ENCODE results near the gene PRKX. TPM values are rescaled to one million over a fixed set of nuclear protein-coding genes. Genes with fewer than 3 reads are reported as not detected.
"Not testable (repeated sequence)": the region's sequence is repeated elsewhere in the genome, so short reads cannot be mapped to it uniquely, and the experiment has no call there.

The PRKX gene
- total RNA-seq, 4 donors from 2014 or later, result 27.8 to 43.7 (median 41.2) TPM

DNA sequence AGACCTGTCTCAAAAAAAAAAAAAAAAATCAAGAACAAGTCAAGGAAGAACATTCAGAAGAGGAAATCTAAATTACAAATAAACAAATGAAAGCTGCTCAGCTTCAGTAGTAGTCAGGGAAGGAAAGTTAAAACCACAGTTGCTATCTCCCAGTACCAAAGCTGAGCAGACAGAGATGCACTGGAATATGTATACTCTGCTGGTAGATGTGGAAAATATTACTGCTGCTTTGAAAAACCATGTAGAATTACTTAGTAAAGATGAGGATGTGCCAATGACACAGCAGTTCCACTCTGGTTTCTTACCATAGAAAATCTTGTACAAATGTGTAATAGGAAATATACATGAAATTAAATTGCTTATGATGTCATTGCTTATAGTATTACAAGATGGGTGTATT is 25.1 kb upstream of the PRKX start:
- Histone ChIP-seq H3K27me3 (no peaks in the 10 kb centered on the region), H3K9me3 (no peaks in the 10 kb centered on the region), H3K4me1 (no peaks in the 10 kb centered on the region), H3K27ac (no peak overlapping the region), H3K36me3 (no peaks in the 10 kb centered on the region), H3K4me3 (no peak overlapping the region)
- no peak for TF ChIP-seq POLR2A (IDR thresholded peaks at IDR 0.05)
- no peak for TF ChIP-seq POLR2AphosphoS5 (IDR thresholded peaks at IDR 0.05)
- TF ChIP-seq, protein P1, sequence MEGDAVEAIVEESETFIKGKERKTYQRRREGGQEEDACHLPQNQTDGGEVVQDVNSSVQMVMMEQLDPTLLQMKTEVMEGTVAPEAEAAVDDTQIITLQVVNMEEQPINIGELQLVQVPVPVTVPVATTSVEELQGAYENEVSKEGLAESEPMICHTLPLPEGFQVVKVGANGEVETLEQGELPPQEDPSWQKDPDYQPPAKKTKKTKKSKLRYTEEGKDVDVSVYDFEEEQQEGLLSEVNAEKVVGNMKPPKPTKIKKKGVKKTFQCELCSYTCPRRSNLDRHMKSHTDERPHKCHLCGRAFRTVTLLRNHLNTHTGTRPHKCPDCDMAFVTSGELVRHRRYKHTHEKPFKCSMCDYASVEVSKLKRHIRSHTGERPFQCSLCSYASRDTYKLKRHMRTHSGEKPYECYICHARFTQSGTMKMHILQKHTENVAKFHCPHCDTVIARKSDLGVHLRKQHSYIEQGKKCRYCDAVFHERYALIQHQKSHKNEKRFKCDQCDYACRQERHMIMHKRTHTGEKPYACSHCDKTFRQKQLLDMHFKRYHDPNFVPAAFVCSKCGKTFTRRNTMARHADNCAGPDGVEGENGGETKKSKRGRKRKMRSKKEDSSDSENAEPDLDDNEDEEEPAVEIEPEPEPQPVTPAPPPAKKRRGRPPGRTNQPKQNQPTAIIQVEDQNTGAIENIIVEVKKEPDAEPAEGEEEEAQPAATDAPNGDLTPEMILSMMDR (IDR thresholded peaks at IDR 0.05), result no peak
- no peak for TF ChIP-seq EP300 (IDR thresholded peaks at IDR 0.05)
- DNase-seq (ENCODE audit: low spot score in 2 of 2), result no peak

DNA sequence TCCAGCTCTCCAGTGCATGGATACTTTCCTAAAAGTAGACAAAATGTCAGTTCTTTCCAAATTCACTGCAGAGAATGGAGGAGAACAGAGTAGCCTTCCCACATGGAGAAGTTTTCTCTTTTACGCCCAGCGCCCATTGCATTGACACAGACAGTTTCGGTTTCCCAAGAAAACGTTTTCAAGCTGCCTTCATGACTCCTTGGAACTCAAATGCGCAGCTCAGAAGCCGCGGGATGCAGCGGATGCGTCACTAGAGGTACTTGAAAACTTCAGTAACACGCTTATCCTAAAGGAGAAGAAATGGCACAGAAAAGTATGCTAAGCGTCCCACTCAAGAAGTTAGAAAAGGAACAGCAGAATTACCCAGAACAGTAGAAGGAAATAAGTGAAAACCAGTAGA is 23.1 kb upstream of the PRKX start:
- not testable (repeated sequence) for H3K4me1 ChIP-seq; H3K27ac ChIP-seq; H3K27me3 ChIP-seq; H3K36me3 ChIP-seq; H3K9me3 ChIP-seq; H3K4me3 ChIP-seq; DNase-seq (ENCODE audit: low spot score in 2 of 2)
- 89% methylated on average over 11 of the region's 11 CpGs for WGBS

DNA sequence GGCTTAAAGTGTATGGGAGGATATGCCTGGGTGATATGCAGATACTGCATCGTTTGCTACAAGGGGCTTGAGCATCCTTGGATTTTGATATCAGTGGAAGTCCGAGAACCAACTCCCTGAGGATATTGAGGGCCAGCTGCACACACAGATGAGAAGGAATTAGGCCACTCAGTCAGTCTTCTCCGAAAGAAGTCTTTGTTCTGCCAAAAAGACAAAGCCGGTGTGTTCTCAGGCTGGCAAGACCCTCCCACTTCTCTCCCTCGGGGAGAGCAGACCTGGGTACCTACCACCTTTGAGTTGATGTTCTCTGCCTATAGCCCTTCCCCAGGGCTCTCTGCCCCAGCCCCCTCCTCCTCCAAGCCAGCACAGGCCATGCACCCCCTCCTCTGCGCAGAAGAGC is 22.4 kb upstream of the PRKX start:
- not testable (repeated sequence) for H3K27me3 ChIP-seq; H3K27ac ChIP-seq; H3K4me1 ChIP-seq; DNase-seq (ENCODE audit: low spot score in 2 of 2); H3K9me3 ChIP-seq; H3K36me3 ChIP-seq; H3K4me3 ChIP-seq
- 67% methylated on average over 5 of the region's 6 CpGs for WGBS

DNA sequence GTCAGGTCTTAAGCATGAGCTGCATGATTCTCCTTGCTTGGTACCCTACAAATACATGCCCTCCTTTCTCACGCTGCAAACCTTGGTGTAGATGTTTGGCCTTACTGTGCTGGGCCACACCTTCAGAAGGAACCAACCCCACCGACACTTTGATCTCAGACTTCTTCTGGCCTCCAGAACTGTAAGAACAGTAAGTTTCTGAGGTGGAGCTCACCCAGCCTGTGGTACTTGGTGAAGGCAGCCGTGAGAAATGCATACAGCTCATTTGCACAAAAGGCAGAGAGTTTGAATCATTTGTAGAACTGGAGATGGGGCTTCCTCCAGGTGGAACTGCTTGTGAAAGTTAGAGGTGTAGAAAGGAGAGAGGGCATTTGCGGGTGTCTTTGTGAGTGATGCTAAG is 21.0 kb upstream of the PRKX start:
- not testable (repeated sequence) for H3K27me3 ChIP-seq; H3K27ac ChIP-seq; H3K4me1 ChIP-seq; H3K36me3 ChIP-seq; DNase-seq (ENCODE audit: low spot score in 2 of 2); H3K9me3 ChIP-seq; H3K4me3 ChIP-seq
- WGBS, result 95% methylated on average over 4 of the region's 4 CpGs

DNA sequence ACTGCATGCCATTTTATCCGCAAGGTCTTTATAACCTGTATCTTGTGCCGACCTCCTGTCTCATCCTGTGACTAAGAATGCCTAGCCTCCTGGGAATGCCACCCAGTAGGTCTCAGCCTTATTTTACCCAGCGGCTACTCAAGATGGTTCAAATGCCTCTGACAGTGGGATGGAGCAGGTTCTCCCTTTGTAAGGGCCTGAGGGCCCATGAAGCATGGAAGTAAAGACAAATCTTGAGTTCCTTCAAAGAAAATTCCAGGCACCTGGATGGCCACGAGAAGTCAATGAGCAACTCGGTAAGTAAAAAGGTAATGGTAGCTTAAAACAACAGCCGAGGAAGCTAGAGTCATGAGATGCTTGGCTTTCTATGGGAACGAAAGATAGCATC is 19.6 kb upstream of the PRKX start:
- Histone ChIP-seq H3K9me3 (no peaks in the 10 kb centered on the region), H3K4me3 (no peak overlapping the region), H3K27me3 (no peaks in the 10 kb centered on the region), H3K27ac (no peak overlapping the region), H3K4me1 (no peaks in the 10 kb centered on the region), H3K36me3 (no peaks in the 10 kb centered on the region)
- WGBS, result 96% methylated on average over 7 of the region's 7 CpGs
- no peak for DNase-seq (ENCODE audit: low spot score in 2 of 2)
- TF ChIP-seq, protein P1 (IDR thresholded peaks at IDR 0.05), result no peak
- TF ChIP-seq EP300 (IDR thresholded peaks at IDR 0.05), result no peak
- TF ChIP-seq POLR2A (IDR thresholded peaks at IDR 0.05), result no peak
- TF ChIP-seq POLR2AphosphoS5 (IDR thresholded peaks at IDR 0.05), result no peak

DNA sequence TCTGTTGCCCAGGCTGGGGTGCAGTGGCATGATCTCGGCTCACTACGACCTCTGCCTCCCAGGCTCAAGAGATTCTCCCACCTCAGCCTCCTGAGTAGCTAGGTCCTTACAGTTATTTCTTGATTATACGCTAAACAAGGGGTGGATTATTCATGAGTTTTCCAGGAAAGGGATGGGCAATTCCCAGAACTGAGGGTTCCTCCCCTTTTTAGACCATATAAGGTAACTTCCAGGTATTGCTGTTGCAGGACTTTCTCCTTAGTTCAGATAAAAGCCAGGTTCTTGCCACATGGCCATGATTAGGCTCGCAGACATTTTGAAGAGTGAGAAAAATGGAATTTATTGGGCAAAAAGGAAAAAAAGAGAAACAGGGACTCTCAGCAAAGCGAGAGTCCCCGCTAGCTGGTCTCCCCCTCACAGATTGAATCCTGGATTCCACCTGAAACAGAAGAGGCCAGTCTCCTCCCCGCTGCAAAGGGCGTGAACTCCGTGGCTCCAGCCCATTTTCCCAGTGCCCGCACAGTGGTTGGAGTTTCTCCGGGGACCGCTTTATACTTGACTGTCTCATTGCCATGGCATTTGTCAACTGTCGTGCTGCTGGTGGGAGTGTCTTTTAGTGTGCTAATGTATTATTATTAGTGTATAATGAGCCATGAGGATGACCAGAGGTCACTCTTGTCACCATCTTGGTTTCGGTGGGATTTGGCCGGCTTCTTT is 19.0 kb upstream of the PRKX start:
- not testable (repeated sequence) for DNase-seq (ENCODE audit: low spot score in 2 of 2); H3K4me1 ChIP-seq
- 80% methylated on average over 15 of the region's 15 CpGs for WGBS

DNA sequence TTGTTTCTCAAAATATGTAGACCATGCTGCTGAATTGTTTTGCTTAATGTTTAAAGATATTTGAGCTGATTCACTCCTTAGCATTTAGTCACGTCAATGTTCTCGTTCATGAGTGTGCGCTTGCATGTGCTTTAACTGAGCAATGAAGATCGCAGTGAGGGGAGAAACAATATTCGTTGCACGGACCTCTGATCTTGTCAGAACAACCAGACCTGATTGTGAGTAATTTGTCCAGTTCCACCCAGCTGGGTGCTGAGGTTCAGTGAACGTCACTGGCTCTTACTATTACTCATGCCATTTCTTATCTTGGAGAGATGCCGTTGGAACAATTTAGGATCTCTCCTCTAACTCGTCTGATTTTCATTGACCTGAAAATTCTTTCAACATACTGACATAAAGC is 15.0 kb upstream of the PRKX start:
- Histone ChIP-seq H3K4me3 (no peak overlapping the region), H3K9me3 (no peaks in the 10 kb centered on the region), H3K4me1 (no peaks in the 10 kb centered on the region), H3K36me3 (no peaks in the 10 kb centered on the region), H3K27me3 (no peaks in the 10 kb centered on the region), H3K27ac (no peak overlapping the region)
- 68% methylated on average over 9 of the region's 9 CpGs for WGBS
- no peak for DNase-seq (ENCODE audit: low spot score in 2 of 2)
- TF ChIP-seq POLR2A (IDR thresholded peaks at IDR 0.05) (no peak), POLR2AphosphoS5 (IDR thresholded peaks at IDR 0.05) (no peak), EP300 (IDR thresholded peaks at IDR 0.05) (no peak)
- TF ChIP-seq, protein P1 (IDR thresholded peaks at IDR 0.05), result no peak

More for the DNA sequence above, 19.0 kb upstream of the PRKX start:
- not testable (repeated sequence) for H3K36me3 ChIP-seq, H3K4me3 ChIP-seq, H3K9me3 ChIP-seq, H3K27ac ChIP-seq, H3K27me3 ChIP-seq

DNA sequence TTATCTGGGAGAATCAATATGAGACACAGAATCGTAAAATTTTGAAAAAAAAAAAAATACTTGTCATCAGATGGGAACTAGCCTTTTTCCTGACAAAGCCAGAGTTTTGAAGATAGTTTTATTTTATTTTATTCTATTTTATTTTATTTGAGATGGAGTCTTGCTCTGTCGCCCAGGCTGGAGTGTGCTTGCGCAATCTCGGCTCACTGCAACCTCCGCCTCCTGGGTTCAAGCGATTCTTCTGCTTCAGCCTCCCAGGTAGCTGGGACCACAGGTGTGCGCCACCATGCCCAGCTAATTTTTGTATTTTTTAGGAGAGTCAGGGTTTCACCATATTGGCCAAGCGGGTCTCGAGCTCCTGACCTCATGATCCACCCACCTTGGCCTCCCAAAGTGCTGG is 10.0 kb upstream of the PRKX start:
- H3K27ac ChIP-seq; H3K36me3 ChIP-seq; H3K27me3 ChIP-seq; H3K9me3 ChIP-seq; H3K4me1 ChIP-seq; DNase-seq (ENCODE audit: low spot score in 2 of 2); H3K4me3 ChIP-seq: not testable (repeated sequence)
- 87% methylated on average over 9 of the region's 9 CpGs for WGBS
